ENCODE results near the gene TFAP2E.

The TFAP2E gene

GRCh38 chr1:35637401-35637809, 64.3 kb downstream of the TFAP2E start:
- H3K27me3 ChIP-seq: no peaks in the 10 kb centered on the region
- peak overlapping the region; percentile 79 for H3K27ac ChIP-seq
- TF ChIP-seq CTCF (IDR thresholded peaks at IDR 0.05): no peak
- no peaks in the 10 kb centered on the region for H3K9me3 ChIP-seq
- peaks cover 26% of the 10 kb centered on the region for H3K36me3 ChIP-seq
- peaks cover 35 to 38% of the 10 kb centered on the region in 2 experiments for H3K4me1 ChIP-seq (ENCODE audit: control insufficient read depth in 1 of 2, insufficient read depth in 1 of 2, low read depth in 1 of 2, low read length in 1 of 2)
- peak overlapping the region; percentile 23 to 30 for H3K4me3 ChIP-seq (ENCODE audit: low read depth in 1 of 2, low read length in 1 of 2)

- Histone ChIP-seq H3K4me1 (ENCODE audit: control insufficient read depth in 1 of 2, insufficient read depth in 1 of 2, low read depth in 1 of 2, low read length in 1 of 2) (peaks cover 40 to 41% of the 10 kb centered on the region in 2 experiments), H3K36me3 (no peaks in the 10 kb centered on the region), H3K4me3 (ENCODE audit: low read depth in 1 of 2, low read length in 1 of 2) (peak overlapping the region; percentile 77 to 98), H3K27me3 (peaks cover 28% of the 10 kb centered on the region), H3K27ac (peak overlapping the region; percentile 81), H3K9me3 (no peaks in the 10 kb centered on the region)
- TF ChIP-seq CTCF (IDR thresholded peaks at IDR 0.05): no peak
Observed at GRCh38 chr1:35640380-35641232, 67.5 kb downstream of the TFAP2E start.

GRCh38 chr1:35641233-35641866, 68.2 kb downstream of the TFAP2E start, which contains the start of gene PSMB2:
PSMB2 (minus strand) TSS chr1:35641526; CDS start chr1:35641432, 94 bp downstream.
- peak; percentile 16 for TF ChIP-seq CTCF (IDR thresholded peaks at IDR 0.05)
- peaks cover 35% of the 10 kb centered on the region for H3K27me3 ChIP-seq
- H3K4me3 ChIP-seq (ENCODE audit: low read depth in 1 of 2, low read length in 1 of 2): peak within 1 kb of the TSS; percentile 77 to 98
- H3K27ac ChIP-seq: peak within 1 kb of the TSS; percentile 81
- peaks cover 40 to 41% of the 10 kb centered on the region in 2 experiments for H3K4me1 ChIP-seq (ENCODE audit: control insufficient read depth in 1 of 2, insufficient read depth in 1 of 2, low read depth in 1 of 2, low read length in 1 of 2)
- no peaks in the 10 kb centered on the region for H3K36me3 ChIP-seq
- no peaks in the 10 kb centered on the region for H3K9me3 ChIP-seq

- Histone ChIP-seq H3K36me3 (no peaks in the 10 kb centered on the region), H3K4me1 (ENCODE audit: control insufficient read depth in 1 of 2, insufficient read depth in 1 of 2, low read depth in 1 of 2, low read length in 1 of 2) (peaks cover 32 to 33% of the 10 kb centered on the region in 2 experiments), H3K27me3 (peaks cover 45% of the 10 kb centered on the region), H3K27ac (peak overlapping the region; percentile 81), H3K9me3 (no peaks in the 10 kb centered on the region), H3K4me3 (ENCODE audit: low read depth in 1 of 2, low read length in 1 of 2) (peak overlapping the region; percentile 77 to 98)
- no peak for TF ChIP-seq CTCF (IDR thresholded peaks at IDR 0.05)
Observed at GRCh38 chr1:35642471-35642955, 69.4 kb downstream of the TFAP2E start.

GRCh38 chr1:35644204-35644603, 71.1 kb downstream of the TFAP2E start:
- Histone ChIP-seq H3K36me3 (no peaks in the 10 kb centered on the region), H3K27me3 (peaks cover 61% of the 10 kb centered on the region), H3K9me3 (no peaks in the 10 kb centered on the region), H3K4me3 (ENCODE audit: low read depth in 1 of 2, low read length in 1 of 2) (no peak overlapping the region), H3K4me1 (ENCODE audit: control insufficient read depth in 1 of 2, insufficient read depth in 1 of 2, low read depth in 1 of 2, low read length in 1 of 2) (peaks cover 24 to 25% of the 10 kb centered on the region in 2 experiments), H3K27ac (no peak overlapping the region)
- TF ChIP-seq CTCF (IDR thresholded peaks at IDR 0.05): no peak
